Mucosa of stomach (tissue), 1 donor: ENCODE results near the gene BHLHE40.

Experiments
- H3K27me3 ChIP-seq: one replicate; pipeline ENCODE4 v1.7.0; 2013; ENCODE audit warnings: mild to moderate bottlenecking, low read length; ENCODE audit not compliant: control insufficient read depth, insufficient read depth
- H3K36me3 ChIP-seq: one replicate; pipeline ENCODE4 v1.7.0; 2013; ENCODE audit warnings: low read length; ENCODE audit not compliant: control insufficient read depth, insufficient read depth
- H3K4me1 ChIP-seq: one replicate; pipeline ENCODE4 v1.7.0; 2013; ENCODE audit warnings: mild to moderate bottlenecking, low read length; ENCODE audit not compliant: control insufficient read depth, insufficient read depth
- H3K4me3 ChIP-seq: one replicate; pipeline ENCODE4 v1.7.0; 2013; ENCODE audit warnings: low read length
- H3K9ac ChIP-seq: one replicate; pipeline ENCODE4 v1.7.0; 2013; ENCODE audit warnings: mild to moderate bottlenecking, low read length, moderate library complexity
- H3K9me3 ChIP-seq: one replicate; pipeline ENCODE4 v1.7.0; 2013; ENCODE audit warnings: mild to moderate bottlenecking, low read length, moderate library complexity; ENCODE audit not compliant: control insufficient read depth
- donor health status: Pancreatic carcinoma.

The BHLHE40 gene

GRCh38 chr3:5021116-5022092 lies 42.2 kb downstream of the BHLHE40 start:
- H3K4me1 ChIP-seq: peaks cover 72% of the 10 kb centered on the region
- H3K27me3 ChIP-seq: no peaks in the 10 kb centered on the region
- H3K4me3 ChIP-seq: no peak overlapping the region
- no peaks in the 10 kb centered on the region for H3K9me3 ChIP-seq
- peak overlapping the region; percentile 9 for H3K9ac ChIP-seq
- H3K36me3 ChIP-seq: no peaks in the 10 kb centered on the region

- H3K9me3 ChIP-seq: no peaks in the 10 kb centered on the region
- H3K27me3 ChIP-seq: no peaks in the 10 kb centered on the region
- H3K9ac ChIP-seq: peak overlapping the region; percentile 9
- H3K4me1 ChIP-seq: peaks cover 63% of the 10 kb centered on the region
- no peak overlapping the region for H3K4me3 ChIP-seq
- H3K36me3 ChIP-seq: no peaks in the 10 kb centered on the region
These were observed 43.1 kb downstream of the BHLHE40 start for GRCh38 chr3:5022187-5022965.

DNA sequence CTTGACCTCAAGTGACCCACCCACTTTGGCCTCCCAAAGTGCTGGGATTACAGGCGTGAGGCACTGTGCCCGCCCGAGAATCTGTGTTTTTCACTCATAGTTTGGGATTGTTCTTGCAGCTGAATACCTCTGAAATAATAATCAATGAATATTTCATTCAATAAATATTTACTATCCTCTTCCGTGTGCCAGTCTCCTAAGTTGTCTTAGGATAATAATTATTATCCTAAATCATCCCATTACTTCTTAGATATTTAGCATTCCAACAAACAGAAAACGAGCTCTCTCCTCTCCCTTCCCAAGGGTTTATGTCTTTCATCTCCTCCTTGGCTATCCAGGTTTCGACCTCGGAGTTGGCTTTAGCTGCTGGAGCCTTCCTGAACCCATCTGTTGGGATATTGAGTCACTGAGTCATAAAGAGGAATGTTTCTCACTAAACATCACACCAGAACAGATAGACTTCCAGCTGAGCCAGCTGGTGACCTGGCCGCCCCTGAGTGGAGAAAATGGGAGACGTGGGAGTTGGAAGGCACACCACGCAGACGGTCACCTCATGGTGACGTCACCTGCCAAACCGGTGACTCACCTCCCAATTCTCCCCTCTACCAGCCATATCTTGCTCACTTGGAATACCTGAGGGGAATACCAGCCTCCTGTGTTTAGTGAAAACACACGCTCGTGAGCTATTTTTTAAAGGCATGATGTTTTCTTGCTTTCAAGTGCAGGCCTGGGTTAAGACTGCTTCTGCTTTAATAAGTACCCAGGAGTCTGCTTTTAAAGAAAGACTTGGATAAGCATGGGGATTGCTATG lies 43.9 kb downstream of the BHLHE40 start:
- H3K9ac ChIP-seq: peak overlapping the region; percentile 7
- H3K36me3 ChIP-seq: no peaks in the 10 kb centered on the region
- no peaks in the 10 kb centered on the region for H3K9me3 ChIP-seq
- peaks cover 56% of the 10 kb centered on the region for H3K4me1 ChIP-seq
- no peaks in the 10 kb centered on the region for H3K27me3 ChIP-seq
- no peak overlapping the region for H3K4me3 ChIP-seq

GRCh38 chr3:5023777-5024346 lies 44.6 kb downstream of the BHLHE40 start:
- H3K9ac ChIP-seq: no peak overlapping the region
- no peak overlapping the region for H3K4me3 ChIP-seq
- no peaks in the 10 kb centered on the region for H3K9me3 ChIP-seq
- no peaks in the 10 kb centered on the region for H3K36me3 ChIP-seq
- peaks cover 49% of the 10 kb centered on the region for H3K4me1 ChIP-seq
- H3K27me3 ChIP-seq: no peaks in the 10 kb centered on the region

DNA sequence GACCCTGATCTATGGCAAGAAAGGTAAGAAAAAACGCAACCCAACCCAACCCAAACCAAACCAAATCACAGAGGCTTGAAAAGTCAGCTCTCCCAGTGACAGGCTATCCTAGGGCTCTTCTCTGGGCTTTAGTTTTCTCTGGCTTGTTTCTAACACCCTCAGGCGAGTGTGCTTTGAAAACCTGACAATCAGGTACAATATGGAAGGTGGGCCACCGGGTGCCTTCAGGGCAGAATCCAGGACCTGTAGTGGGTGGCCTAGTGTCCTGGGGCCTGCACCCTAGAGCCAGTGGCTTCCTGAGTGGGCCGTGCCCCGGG lies 46.8 kb downstream of the BHLHE40 start:
- H3K27me3 ChIP-seq: no peaks in the 10 kb centered on the region
- peak overlapping the region; percentile 25 for H3K9ac ChIP-seq
- peaks cover 27% of the 10 kb centered on the region for H3K4me1 ChIP-seq
- H3K36me3 ChIP-seq: no peaks in the 10 kb centered on the region
- H3K4me3 ChIP-seq: no peak overlapping the region
- no peaks in the 10 kb centered on the region for H3K9me3 ChIP-seq

GRCh38 chr3:5029715-5030114 lies 50.5 kb downstream of the BHLHE40 start:
- Histone ChIP-seq H3K4me1 (peaks cover 5% of the 10 kb centered on the region), H3K9me3 (no peaks in the 10 kb centered on the region), H3K4me3 (no peak overlapping the region)

DNA sequence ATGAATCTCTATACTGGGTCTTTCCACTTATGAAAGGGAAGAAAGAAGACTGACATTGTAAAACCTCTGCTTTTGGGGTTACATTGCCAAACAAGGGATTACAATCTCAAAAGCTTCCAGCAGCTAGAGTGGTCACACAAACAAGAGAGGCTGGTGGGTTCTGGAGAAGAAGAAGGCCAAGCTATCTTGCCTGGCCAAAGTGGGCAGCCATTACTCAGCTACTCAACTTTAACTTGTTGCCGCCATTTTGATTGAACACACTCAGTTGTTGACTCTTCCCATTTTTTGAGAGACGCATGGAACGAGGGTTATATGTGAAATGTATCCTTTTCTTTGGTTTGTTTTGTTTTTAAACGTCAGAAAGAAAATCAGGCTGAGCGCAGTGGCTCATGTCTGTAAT lies 50.9 kb downstream of the BHLHE40 start:
- H3K36me3 ChIP-seq: no peaks in the 10 kb centered on the region
- H3K9me3 ChIP-seq: no peaks in the 10 kb centered on the region

More at GRCh38 chr3:5029715-5030114, 50.5 kb downstream of the BHLHE40 start:
- H3K27me3 ChIP-seq: no peaks in the 10 kb centered on the region
- H3K9ac ChIP-seq: no peak overlapping the region
- H3K36me3 ChIP-seq: no peaks in the 10 kb centered on the region

DNA sequence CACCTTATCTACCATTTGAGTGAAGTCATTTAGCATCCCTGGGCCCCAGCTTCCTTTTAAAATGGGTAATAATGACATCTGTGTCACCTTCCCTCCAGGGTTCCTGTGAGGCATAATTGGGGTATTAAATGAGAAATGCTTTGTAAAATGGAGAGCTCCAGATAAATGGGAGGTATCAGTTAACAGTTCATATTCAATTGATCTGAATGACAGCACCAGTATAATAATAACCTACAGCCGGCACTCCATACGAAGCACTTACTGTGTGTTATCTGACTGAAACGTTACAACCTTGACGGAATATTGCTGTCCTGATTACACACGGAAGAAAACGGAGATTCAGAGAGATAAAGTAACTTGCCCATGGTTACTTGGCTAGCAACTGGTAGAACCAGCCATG lies 53.6 kb downstream of the BHLHE40 start:
- H3K9ac ChIP-seq: no peak overlapping the region
- H3K27me3 ChIP-seq: no peaks in the 10 kb centered on the region
- no peaks in the 10 kb centered on the region for H3K4me1 ChIP-seq
- no peaks in the 10 kb centered on the region for H3K36me3 ChIP-seq
- H3K9me3 ChIP-seq: no peaks in the 10 kb centered on the region
- no peak overlapping the region for H3K4me3 ChIP-seq

More for the DNA sequence above, 50.9 kb downstream of the BHLHE40 start:
- H3K4me1 ChIP-seq: peaks cover 5% of the 10 kb centered on the region
- no peaks in the 10 kb centered on the region for H3K27me3 ChIP-seq
- no peak overlapping the region for H3K4me3 ChIP-seq
- H3K9ac ChIP-seq: no peak overlapping the region
